Measurements from ENCODE around the gene WDR87. TPM values are rescaled to one million over a fixed set of nuclear protein-coding genes. Genes with fewer than 3 reads are reported as not detected.

The WDR87 gene
- total RNA-seq, result not detected

DNA sequence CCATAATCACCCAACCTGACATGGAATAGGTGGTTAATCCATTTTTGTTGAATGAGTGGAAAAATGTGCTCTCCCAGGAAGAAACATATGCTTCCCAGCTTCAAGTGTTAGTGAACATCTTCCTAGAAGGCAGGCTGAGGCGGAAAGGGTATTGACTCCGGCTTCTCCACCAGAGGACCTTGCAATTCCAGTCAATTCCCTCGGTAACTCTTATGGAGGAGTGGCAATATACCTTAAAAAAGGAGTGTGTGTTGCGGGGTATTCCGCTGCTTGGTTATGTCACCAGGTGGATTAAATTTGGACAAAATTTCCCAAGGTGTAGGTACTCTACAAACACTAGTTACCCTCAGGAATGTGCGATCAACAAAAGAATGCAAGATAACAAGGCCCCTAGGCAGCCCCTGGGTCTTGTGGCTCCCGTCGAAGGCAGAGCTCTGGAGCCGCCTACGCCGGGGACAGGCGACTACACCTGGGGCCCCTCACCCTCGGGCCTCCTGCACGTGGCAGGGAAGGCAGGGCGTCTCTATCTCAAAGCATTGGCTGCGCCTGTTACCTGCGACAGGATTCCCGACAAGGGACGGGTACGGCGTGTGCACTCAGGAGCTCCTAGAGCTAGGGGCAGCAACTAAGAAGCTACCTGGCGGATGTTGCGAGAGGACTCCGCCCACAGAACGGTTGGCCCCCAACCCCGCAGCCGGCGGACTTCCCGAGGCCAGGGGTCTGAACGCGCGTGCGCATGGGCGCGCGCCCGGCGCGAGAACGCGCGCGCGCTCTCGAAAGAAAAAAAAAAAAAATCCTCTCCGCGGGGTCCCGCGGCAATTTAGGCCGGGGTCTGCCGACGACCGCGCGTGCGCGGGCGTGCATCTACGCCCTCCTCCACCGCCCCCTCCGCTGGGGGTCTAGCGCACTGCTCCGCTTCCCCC, at the start of gene WDR87:
Gene WDR87, minus strand, starts transcription at position 649 of the 923 bp plus-strand sequence. CDS start 8,355 bp downstream, outside the sequence.
- DNase-seq (ENCODE audit: low spot score), result peak; percentile 12

DNA sequence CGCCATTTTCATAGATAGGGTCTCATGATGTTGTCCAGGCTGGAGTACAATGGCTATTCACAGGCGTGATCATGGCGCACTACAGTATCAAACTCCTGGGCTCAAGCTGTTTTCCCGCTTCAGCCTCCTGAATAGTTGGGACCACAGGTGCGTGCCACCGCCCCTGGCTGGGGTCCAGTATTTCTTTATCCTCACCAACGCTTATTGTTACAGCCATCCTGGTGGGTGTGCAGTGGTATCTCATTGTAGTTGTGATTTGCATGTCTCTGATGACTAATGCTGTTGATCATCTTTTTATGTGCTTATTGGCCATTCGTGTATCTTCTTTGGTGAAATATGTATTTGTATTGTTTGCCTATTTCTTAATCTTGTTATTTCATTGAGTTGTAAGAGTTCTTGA, 49.6 kb upstream of the WDR87 start:
- no peak for DNase-seq (ENCODE audit: low spot score)

DNA sequence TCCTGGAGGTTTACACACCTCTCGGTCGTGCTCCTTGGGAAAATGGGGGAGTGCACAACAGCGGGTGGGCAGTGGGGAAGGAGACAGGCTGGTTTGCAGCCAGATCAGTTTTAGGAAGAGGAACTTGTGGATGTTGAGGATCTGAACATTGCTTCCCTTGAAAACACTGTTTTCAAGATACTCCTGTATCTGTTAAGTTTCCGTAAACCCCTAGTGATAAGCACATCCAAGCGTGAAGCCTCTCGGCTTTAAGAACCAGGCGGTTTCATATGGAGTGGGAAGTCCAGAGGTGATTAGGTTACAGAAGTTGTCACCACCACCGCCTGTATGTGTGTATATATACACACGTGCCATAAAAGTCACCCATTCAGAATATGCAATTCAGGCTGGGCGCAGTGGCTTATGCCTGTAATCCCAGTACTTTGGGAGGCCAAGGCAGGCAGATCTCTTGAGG, 48.1 kb upstream of the WDR87 start:
- no peak for DNase-seq (ENCODE audit: low spot score)

DNA sequence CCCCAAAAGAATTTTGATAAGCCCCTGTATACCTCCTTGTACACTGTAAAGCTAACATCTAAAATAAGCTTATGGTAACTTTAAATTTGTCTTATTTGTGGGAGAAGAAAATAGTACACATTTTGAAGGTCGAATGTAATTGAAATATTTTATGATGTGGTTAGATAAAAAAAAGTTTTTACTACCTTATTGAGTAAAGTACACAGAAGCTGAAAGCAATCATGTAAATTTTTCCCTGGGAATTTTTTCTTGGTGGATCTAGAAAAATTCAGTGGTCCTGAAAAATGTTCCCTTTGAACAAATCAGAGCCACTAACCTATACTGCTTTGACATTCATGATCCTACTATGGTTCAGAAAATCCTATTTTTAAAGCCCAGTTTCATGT, 47.5 kb upstream of the WDR87 start:
- no peak for DNase-seq (ENCODE audit: low spot score)

DNA sequence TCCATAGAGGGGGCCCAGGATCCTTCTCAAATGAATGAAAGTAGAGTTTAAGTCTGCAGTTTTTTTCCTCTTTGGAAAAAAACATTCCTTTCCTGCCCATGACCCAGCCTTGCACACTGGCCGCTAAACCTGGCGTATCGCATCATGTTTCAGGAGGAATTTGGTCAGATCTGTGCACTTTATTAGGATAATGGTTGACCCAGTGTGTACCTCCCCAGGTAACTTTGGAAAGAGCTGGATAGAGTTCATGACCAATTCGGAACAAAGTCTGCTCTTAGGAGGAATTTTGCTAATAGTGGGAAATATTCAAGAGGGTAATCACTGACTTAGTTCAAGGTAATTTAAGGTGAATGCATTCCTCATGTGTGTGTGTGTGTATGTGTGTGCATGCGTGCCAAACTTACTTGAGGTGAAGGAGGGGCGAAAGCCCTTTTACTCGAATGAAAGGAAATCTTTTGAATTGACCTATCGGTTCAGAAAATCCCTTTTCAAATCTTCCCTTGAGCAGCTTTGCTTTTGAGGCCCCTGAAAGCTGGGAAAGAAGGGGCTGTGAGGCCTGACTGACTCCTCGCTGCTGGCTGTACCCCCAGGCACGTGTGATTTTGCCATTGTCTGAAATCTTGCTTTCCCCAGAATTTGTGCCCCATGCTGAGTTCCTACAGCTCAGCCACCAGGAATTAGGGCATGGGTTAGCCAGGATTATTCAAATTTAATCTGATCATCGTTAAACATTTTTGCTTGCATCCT, 47.0 kb upstream of the WDR87 start:
- DNase-seq (ENCODE audit: low spot score), result no peak

DNA sequence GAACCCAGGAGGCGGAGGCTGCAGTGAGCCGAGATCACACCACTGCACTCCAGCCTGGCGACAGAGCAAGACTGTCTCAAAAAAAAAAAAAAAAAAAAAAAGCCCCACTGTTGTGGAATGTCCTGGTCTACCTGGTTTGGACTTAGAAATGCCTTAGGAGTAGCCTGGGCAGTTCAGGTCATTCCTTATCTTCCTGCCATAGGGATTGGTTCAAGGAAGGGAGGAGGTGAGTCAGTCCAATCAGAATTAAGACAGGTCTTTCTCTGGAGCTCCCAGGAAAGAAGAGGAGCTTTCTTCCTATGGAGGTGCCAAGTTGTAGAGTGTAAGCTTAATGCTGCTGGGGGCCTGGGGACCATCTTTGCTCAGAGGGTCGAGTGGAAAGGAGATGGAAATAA, 45.4 kb upstream of the WDR87 start:
- no peak for DNase-seq (ENCODE audit: low spot score)

DNA sequence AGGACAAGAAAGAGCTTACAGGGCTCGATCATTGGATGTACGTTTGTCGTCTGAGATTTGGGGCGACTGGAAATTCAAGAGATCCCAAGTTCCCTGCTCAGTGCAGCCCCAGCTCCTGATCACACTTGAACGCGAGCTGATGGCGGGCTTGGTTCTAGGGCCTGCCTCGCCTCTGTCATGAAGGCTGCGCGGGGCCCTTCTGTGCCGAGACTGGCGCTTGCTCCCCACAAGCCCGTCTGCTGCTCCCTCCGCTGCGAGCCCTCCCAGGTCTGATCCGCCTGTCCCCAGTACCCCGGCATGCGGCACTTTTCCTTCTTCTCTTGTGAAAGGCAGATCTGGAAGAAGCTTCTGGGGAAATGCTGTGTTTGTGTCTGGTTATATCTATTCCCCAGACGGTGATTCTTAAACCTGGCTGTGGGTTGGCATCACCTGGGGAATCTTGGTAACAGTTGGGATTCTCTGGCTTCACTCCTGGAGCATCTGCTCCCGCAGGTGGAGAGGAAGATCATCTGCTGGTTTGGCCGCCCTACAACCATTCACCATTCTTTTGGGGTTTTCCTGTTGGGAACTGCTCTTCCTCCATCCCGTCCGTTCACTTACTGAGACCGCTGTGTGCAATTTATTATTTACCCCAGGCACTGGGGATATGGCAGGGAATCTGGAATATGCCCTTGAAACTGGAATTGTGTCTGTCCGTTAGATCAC, 44.2 kb upstream of the WDR87 start:
- no peak for DNase-seq (ENCODE audit: low spot score)

DNA sequence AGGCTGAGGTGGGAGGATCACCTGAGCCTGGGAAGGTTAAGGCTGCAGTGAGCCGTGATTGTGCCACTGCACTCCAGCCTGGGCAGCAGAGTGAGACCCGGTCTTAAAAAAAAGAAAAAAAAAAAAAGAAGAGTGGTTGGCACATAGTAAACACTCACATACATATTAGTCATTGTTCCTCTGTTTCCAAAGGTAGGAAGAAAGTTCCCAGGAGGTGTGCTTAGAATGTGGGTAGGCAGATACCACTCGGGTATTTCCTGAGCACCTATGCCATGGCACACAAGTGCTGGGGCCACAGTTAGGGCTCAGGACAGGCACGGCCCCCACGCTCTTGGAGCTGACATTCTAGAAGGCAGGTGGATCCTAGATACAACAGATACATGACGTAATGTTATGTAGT, 42.0 kb upstream of the WDR87 start:
- no peak for DNase-seq (ENCODE audit: low spot score)

DNA sequence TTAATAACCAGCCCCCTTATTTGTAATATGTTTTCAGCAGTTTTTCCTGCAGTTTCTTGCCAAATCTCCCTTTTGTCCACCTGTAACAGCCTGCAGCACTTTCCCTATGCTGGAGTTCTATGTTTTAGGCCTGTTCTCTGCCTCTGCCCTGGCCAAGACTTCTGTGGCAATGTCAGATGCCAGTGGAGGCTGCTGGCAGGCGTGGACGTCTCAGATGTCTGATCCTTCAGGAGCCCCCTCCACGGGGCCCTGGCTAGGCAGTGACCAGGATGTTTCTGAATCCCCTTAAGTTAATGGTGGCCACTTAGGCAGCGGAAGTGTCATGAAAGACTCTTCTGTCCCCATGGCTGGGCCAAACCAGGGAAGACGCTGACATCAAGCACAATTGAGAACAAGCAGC, 41.4 kb upstream of the WDR87 start:
- DNase-seq (ENCODE audit: low spot score), result no peak

DNA sequence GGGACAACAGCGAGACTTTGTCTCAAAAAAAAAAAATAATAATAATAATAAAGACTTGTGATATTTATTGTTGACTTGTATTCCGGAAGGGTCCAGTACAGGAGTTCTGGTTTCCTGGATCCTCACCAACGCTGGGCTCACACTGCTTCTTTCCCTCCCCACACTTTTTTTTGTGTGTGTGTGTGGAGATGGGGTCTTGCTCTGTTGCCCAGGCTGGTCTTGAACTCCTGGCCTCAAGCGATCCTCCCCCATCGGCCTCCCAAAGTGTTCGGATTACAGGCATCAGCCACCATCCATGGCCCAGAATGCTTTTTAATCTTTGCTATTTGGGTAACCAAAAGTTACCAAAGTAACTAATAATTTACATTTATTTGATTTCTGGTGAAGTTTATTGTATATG, 39.7 kb upstream of the WDR87 start:
- DNase-seq (ENCODE audit: low spot score), result no peak

DNA sequence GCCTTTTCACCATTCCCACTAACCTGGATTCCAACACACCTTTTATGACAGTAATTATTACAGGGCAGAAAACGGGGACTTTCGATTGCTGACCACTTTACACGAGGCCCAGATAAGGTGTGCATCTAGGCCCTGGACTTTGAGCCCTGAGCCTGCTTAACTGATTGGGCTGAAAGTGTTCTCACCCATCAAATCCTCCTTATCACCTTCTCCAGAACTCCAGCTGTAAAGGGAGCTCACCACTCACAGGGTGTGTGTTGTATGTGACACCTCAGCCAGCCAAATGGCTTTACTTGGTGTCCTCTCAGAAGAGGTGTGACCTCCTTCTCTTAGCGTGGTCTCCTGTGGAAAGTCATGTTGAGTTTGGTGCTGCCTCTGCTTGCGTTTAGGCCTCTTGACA, 37.1 kb upstream of the WDR87 start:
- DNase-seq (ENCODE audit: low spot score), result peak; percentile 65

DNA sequence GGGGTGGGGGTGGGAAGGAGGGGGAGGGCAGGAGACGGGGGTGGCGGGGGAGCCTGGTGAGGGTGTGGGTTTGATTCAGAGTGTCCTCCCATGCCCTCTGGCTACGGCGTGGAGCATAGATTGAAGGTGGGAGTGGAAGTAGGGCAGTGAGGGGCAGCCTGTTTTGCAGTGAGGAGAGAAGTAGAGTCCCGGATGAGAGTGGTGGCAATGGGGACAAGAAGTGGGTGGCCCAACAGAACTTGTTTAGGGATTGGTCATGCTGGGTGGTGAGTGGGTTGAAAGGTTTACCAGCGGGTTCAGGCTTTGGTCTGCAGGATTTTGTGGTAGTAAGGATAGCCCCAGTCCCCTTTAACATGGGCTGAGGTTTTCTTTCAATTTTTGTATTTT, 36.1 kb upstream of the WDR87 start:
- no peak for DNase-seq (ENCODE audit: low spot score)

DNA sequence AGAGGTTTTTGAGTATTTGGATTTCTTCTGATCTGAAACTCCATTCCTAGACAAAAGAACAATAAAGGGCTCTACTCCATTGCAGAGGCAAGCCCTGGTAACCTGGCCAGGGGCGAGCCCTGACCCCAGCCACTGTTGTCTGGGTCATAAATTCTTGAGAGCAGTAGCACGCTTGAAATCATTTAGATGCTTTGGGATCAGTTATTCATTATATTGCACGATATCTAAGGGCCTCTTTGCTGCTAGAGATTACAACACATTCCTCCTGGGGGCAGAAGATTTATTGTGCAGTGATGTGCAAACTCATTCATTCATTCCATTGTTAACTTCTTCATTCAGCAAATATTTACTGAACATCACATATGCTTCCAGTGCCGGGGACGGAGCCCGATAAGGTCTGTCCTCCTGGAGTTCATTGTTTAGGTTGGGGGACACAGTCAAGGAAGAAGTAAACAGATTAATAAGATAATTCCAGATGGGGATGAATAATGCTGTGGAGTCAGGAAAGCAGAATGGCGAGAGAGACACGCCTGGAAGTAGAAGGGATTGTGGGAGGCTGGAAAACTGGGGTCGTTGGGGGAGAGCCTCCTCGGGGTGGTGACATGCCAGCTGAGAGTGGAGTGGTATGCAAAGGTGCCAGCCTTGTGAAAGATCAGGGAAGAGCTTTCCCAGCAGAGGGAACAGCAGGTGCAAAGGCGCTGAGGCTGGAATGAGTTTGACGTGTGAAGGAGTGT, 35.6 kb upstream of the WDR87 start:
- no peak for DNase-seq (ENCODE audit: low spot score)

DNA sequence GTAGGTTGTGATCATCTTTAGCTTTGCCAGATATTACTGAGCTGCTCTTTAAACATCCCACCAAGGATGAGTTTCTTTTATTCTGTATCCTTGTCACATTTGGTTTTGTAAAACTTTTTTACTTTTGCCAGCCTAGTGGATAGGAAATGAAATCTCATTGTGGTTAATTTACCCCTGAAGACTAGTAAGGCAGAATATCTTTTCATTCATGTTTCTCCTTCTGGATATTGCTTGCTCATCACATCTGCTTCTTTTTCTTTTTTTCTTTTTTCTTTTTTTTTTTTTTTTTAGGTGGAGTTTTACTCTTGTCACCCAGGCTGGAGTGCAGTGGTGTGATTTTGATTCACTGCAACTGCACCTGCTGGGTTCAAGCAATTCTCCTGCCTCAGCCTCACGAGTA, 32.0 kb upstream of the WDR87 start:
- DNase-seq (ENCODE audit: low spot score), result no peak

DNA sequence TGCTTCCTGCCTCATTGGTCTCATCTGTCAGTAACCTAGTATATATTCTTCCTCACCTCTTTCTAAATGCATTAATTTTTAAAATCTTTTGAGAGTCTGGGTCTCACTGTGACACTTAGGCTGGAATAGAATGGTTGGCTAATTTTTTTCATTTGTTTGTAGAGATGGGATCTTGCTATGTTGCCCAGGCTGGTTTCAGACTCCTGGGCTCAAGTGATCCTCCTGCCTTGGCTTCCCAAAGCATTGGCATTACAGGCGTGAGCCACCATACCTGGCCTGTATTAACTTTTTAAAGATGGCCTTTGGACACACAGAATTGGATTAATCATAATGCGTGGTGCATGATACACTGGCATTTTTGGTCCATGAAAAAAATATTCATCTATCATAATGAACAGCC, 30.5 kb upstream of the WDR87 start:
- no peak for DNase-seq (ENCODE audit: low spot score)

DNA sequence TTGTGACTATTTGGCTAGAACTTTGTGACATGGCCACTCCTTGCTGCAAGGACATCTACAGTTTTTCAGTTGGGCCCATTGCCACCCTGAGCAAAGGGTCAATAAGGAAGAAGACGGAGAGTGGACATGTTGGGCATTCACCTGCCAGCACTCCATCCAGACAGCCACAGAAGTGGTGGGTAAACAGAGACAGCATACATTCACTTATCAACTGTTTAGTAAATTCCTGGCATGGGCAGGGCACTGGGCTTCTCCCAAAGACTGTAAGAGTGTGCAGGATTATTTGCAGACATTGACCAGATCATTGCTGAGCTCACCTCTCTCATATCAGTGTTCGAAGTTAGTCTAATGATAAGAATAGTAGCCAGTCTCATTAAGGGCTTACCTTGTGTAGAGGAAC, 29.8 kb upstream of the WDR87 start:
- DNase-seq (ENCODE audit: low spot score), result peak; percentile 86

DNA sequence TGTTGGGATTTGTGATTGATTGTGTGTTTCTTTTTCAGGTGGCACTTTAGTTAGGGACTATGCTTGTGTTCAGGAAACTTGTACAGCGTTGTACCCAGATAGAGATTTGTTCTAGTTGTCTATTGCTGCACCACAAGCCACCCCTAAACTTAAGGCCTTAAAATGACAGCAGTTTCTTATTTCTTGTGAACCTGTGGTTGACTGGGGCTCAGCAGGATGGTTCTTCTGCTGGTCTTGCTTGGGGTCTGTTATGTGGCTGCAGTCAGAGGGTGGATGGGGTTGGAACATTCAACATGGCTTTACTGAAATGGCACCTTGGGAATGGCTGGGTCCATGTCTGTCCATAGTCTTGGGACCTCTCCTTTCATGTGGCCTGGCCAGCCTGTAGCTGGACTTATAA, 28.9 kb upstream of the WDR87 start:
- no peak for DNase-seq (ENCODE audit: low spot score)

DNA sequence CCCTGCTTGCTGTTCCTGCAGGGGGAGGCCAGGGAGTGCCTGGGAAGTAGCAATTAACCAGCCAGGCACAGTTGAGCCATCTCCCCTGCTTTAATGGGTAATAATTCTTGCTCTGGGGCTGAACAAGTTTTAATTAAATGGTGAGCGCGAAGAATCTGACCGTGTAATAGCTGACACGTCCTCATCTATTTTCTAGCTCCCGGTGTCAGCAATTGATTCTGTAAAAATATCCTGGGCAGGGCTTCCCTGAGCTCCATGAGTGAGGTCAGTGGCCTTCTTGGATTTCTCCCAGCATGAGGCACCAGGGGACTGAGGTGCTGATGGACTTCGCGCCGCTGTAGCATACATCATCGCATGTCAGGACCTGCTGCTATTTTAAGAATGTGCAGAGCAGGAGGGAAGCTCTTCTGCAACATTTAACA, 27.6 kb upstream of the WDR87 start:
- DNase-seq (ENCODE audit: low spot score), result peak; percentile 87

DNA sequence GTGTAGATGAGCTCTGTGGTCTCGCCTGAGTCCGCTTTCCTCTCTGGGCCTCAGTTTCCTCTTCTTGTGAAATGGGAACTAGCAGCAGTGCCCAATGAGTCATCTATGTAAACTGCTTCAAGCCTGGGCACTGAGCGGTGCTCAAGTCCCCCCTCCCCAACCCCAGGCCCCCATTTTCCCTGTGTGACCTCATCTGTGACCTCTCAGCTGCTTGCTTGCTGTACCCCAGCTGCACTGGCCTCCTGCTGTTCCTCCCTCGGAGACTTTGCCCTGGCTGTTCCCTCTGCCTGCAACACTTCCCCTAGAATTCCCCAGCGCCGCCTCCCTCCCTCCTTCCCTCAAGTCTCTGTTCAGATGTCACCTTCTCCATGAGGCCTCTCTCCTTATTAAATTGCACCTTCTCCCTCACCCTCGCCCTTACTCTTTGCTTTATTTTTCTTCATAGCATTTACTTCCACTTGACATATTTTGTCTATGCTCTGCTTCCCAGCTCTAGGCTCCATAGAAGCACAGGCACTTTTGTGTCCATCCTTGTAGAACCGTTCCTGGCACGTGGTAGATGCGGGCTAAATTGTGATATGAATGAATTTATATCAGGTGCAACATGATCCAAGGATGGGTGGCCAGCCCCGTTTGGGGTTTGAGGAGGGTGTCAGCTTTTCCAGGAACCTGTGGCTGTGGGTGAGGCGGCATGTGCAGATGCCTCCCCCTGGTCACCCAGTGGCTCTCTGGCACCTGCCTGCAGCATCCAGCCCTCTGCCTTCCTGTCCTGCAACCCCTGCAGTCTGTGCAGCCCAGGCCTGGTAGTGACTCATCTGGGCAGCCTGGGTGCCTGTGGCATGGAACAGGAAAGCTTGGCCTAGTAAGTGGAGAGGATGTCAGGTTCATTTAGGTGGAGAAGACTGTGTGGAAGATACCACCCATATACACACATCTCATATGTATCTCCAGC, 26.9 kb upstream of the WDR87 start:
- DNase-seq (ENCODE audit: low spot score), result peak; percentile 58

DNA sequence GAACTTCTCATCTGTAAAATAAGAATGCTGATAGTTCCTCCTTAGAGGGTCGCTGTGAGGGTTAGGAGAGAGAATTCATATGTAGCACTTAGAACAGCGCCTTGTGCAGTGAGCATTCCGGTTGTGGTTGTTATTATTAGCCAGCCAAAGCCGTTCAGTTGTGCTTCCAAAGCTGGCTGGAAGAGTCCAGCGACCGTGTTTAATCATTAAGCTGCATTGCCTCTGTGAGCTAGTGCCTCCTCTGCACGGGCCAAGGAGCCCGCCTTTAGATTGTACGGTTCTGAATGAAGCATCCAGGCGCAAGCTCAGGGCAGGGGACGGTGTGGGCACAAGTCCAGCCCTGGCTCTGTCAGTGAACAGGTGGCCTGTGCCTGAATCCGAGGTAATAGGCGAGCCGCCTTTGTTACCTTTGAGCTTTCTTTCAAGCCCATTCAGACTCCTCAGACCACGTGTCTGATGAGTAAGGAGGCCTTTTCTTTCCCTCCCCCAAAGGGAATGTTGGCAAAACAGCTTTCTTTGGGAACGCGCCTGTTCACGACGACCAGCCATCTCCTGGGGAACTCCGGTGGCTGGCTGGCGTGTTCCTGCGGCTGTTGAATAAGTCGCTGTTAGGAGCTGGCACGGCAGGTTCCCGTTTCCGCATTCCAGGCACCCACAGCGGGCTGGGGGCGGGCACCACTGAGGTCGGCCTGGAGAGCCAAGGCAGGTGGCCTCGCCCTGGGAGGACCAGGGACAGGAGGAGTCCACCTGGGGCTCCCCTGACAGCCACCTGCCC, 25.7 kb upstream of the WDR87 start:
- DNase-seq (ENCODE audit: low spot score), result peak; percentile 87

All from mucosa of gallbladder (tissue), 1 donor.